ENCODE data around the gene ATXN7L2.

DNA sequence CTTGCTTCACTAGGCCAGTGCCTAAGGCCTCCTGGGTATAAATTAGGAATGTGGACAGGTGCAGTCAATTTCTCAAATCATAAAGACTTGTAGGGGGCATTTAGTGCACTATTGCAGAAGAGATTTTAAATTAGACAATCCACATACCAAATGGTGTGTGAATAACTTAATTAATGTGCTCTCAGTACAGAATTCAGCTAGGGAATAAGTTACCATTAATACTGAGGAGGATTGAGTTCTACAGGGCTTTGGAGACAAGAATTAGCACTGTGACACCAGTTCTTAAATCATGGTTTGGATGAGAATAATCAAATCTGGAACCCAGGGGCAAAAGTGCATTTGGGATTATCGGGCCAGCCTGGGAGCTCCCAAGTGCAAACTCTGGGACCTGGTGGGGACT lies 15.6 kb upstream of the ATXN7L2 start:
- TF ChIP-seq POLR2A (IDR thresholded peaks at IDR 0.05): no peak
- TF ChIP-seq CTCF (IDR thresholded peaks at IDR 0.05): no peak
- no peak for TF ChIP-seq POLR2AphosphoS5 (IDR thresholded peaks at IDR 0.05)
